ENCODE measurements around the gene CALHM3.
"Not testable (repeated sequence)": the region's sequence is repeated elsewhere in the genome, so short reads cannot be mapped to it uniquely, and the experiment has no call there.

CALHM3 gene

DNA sequence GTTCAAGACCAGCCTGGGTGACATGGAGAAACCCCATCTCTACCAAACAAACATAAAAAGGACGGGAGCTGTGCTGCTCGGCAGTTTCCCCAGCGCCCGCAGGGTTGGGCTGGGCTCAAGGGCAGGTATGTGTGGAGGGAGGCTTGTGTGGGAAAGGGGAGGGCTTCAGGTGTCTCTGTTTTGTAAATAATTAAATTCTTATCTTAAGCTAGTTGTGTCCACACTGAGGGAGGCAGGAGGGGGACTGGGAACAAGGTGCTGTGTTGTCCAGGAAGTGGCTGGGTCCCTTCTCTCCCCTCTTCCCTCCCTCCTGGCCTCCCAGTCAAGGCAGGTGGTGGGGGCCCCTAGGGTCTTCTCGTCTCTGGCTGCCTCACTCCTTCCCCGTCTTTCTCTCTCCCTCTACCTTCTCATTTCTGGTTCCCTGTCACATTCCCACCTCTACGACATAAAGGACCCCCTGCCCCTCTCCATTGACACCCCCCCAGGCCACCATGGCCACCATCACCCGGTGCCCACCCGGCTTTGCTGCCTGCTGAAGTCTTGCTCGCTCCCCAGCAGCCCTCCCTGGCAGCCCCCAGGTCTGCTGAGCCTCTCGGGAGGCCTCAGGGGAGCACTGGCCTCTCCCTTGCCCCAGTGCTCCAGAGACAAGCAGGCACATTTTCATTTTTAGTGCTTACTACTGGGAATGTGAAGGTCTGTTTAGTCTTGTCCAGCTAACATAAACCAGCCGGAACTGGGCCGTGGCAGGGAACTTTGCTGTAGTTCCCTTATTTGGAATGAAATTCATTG lies 33.7 kb upstream of the CALHM3 start:
- Histone ChIP-seq H3K27me3 (replicated peaks; ENCODE audit: control insufficient read depth, insufficient read depth, low read length, poor library complexity, severe bottlenecking) (no peaks in the 10 kb centered on the region), H3K27ac (ENCODE audit: insufficient read depth, low read length, poor library complexity, severe bottlenecking) (no peak overlapping the region), H3K36me3 (ENCODE audit: control insufficient read depth, insufficient read depth, low read length) (no peaks in the 10 kb centered on the region), H3K4me3 (ENCODE audit: insufficient read depth, low read depth, low read length, poor library complexity, severe bottlenecking) (no peak overlapping the region), H3K9me3 (ENCODE audit: control insufficient read depth, low read length) (no peaks in the 10 kb centered on the region), H3K4me1 (ENCODE audit: control insufficient read depth, insufficient read depth, low read length, poor library complexity, severe bottlenecking) (no peaks in the 10 kb centered on the region)
- no peak for DNase-seq

GRCh38 chr10:103512166-103512565 lies 33.1 kb upstream of the CALHM3 start:
- Histone ChIP-seq H3K9me3 (ENCODE audit: control insufficient read depth, low read length) (no peaks in the 10 kb centered on the region), H3K36me3 (ENCODE audit: control insufficient read depth, insufficient read depth, low read length) (no peaks in the 10 kb centered on the region), H3K4me1 (ENCODE audit: control insufficient read depth, insufficient read depth, low read length, poor library complexity, severe bottlenecking) (no peaks in the 10 kb centered on the region), H3K27ac (ENCODE audit: insufficient read depth, low read length, poor library complexity, severe bottlenecking) (no peak overlapping the region), H3K27me3 (replicated peaks; ENCODE audit: control insufficient read depth, insufficient read depth, low read length, poor library complexity, severe bottlenecking) (no peaks in the 10 kb centered on the region), H3K4me3 (ENCODE audit: insufficient read depth, low read depth, low read length, poor library complexity, severe bottlenecking) (no peak overlapping the region)
- DNase-seq = no peak

DNA sequence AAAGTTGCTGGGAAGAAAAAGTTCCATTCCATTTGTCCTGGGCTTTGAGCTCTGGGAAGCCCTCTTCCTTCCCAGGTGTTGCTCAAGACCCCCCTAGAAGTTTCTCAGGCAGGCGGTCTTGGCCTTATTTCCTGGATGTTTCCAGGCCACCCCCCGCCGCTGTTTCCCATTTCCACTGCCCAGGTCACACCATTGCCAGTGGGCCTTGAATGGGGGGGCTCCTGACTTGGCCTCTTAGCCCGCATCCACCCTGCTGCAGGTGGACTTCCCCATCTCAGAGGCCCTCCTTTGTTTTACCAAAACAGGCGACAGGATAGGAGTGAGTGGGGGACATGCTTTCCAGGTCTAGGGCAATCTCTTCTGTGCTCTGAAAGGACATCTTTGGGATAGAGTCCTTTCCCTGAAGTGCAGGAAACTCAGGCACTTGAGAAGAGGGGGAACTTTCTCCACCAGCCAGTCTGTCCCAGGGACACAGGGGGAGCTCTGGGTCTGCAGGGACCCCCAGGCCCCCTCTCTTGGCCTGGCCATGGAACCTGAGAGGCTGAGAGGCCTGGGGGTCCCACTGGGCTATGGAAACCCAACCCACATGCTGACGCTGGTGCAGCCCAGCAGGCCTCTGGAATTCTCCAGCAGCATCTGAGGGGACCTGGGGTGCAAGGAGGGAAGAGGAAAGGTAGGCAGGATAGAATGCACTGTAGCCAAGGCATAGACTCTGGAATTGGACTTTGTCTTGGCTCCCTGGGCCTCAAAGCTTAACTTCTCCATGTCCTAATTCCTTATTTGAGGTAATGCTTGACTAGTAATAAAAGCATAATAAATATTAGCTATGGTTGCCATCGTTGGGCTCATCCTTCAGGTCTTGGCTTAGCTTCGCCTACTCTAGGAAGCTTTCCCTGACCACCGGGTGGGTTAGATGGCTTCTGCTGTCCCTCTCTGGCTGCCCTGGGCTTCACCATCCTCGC lies 32.0 kb upstream of the CALHM3 start:
- no peak overlapping the region for H3K4me3 ChIP-seq (ENCODE audit: insufficient read depth, low read depth, low read length, poor library complexity, severe bottlenecking)
- H3K4me1 ChIP-seq (ENCODE audit: control insufficient read depth, insufficient read depth, low read length, poor library complexity, severe bottlenecking) = no peaks in the 10 kb centered on the region
- H3K9me3 ChIP-seq (ENCODE audit: control insufficient read depth, low read length) = no peaks in the 10 kb centered on the region
- H3K36me3 ChIP-seq (ENCODE audit: control insufficient read depth, insufficient read depth, low read length) = no peaks in the 10 kb centered on the region
- H3K27ac ChIP-seq (ENCODE audit: insufficient read depth, low read length, poor library complexity, severe bottlenecking) = no peak overlapping the region
- H3K27me3 ChIP-seq (replicated peaks; ENCODE audit: control insufficient read depth, insufficient read depth, low read length, poor library complexity, severe bottlenecking) = no peaks in the 10 kb centered on the region
- DNase-seq = no peak

DNA sequence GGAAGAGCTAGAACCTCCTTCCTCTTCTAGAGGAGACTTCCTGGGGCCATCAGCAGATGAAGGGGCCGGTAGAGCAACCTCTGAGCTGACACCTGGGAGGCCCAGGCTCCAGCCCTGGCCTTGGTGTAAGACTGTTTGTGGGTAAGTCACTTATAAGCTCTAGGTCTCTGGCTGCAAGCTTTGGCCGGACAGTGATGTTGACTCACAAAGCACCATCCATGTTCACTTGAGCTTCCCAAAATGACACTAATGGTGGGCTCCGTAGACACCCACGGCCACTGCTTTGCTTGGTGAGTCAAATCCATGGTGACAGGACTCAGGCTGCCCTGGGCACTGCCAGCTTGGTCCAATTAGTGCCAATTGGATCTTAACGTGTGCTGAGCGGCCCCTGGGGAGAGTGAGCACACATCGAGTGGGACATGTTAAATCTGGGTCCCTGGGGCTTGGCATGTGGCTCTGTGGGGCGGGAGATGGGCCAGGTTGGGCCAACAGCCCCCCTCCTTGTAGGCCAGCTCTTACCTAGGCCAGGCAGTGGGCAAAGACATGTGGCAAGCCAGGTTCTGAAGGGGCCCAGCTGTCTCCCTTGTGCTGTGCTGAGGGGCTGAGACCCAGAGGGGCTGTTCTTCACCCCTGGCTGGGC lies 31.1 kb upstream of the CALHM3 start:
- H3K27ac ChIP-seq (ENCODE audit: insufficient read depth, low read length, poor library complexity, severe bottlenecking) = no peak overlapping the region
- H3K4me1 ChIP-seq (ENCODE audit: control insufficient read depth, insufficient read depth, low read length, poor library complexity, severe bottlenecking) = no peaks in the 10 kb centered on the region
- no peaks in the 10 kb centered on the region for H3K9me3 ChIP-seq (ENCODE audit: control insufficient read depth, low read length)
- no peaks in the 10 kb centered on the region for H3K36me3 ChIP-seq (ENCODE audit: control insufficient read depth, insufficient read depth, low read length)
- no peaks in the 10 kb centered on the region for H3K27me3 ChIP-seq (replicated peaks; ENCODE audit: control insufficient read depth, insufficient read depth, low read length, poor library complexity, severe bottlenecking)
- no peak overlapping the region for H3K4me3 ChIP-seq (ENCODE audit: insufficient read depth, low read depth, low read length, poor library complexity, severe bottlenecking)
- no peak for DNase-seq

- no peak overlapping the region for H3K27ac ChIP-seq (ENCODE audit: insufficient read depth, low read length, poor library complexity, severe bottlenecking)
- H3K27me3 ChIP-seq (replicated peaks; ENCODE audit: control insufficient read depth, insufficient read depth, low read length, poor library complexity, severe bottlenecking) = no peaks in the 10 kb centered on the region
- H3K36me3 ChIP-seq (ENCODE audit: control insufficient read depth, insufficient read depth, low read length) = no peaks in the 10 kb centered on the region
- DNase-seq = no peak
- H3K4me3 ChIP-seq (ENCODE audit: insufficient read depth, low read depth, low read length, poor library complexity, severe bottlenecking) = no peak overlapping the region
- H3K9me3 ChIP-seq (ENCODE audit: control insufficient read depth, low read length) = no peaks in the 10 kb centered on the region
- peaks cover 4% of the 10 kb centered on the region for H3K4me1 ChIP-seq (ENCODE audit: control insufficient read depth, insufficient read depth, low read length, poor library complexity, severe bottlenecking)
Measured at GRCh38 chr10:103507235-103508191, 28.5 kb upstream of the CALHM3 start.

- no peak overlapping the region for H3K27ac ChIP-seq (ENCODE audit: insufficient read depth, low read length, poor library complexity, severe bottlenecking)
- no peak for DNase-seq
- no peaks in the 10 kb centered on the region for H3K27me3 ChIP-seq (replicated peaks; ENCODE audit: control insufficient read depth, insufficient read depth, low read length, poor library complexity, severe bottlenecking)
- H3K36me3 ChIP-seq (ENCODE audit: control insufficient read depth, insufficient read depth, low read length) = no peaks in the 10 kb centered on the region
- H3K9me3 ChIP-seq (ENCODE audit: control insufficient read depth, low read length) = no peaks in the 10 kb centered on the region
- peaks cover 4% of the 10 kb centered on the region for H3K4me1 ChIP-seq (ENCODE audit: control insufficient read depth, insufficient read depth, low read length, poor library complexity, severe bottlenecking)
- no peak overlapping the region for H3K4me3 ChIP-seq (ENCODE audit: insufficient read depth, low read depth, low read length, poor library complexity, severe bottlenecking)
Measured at GRCh38 chr10:103506061-103506460, 27.0 kb upstream of the CALHM3 start.

DNA sequence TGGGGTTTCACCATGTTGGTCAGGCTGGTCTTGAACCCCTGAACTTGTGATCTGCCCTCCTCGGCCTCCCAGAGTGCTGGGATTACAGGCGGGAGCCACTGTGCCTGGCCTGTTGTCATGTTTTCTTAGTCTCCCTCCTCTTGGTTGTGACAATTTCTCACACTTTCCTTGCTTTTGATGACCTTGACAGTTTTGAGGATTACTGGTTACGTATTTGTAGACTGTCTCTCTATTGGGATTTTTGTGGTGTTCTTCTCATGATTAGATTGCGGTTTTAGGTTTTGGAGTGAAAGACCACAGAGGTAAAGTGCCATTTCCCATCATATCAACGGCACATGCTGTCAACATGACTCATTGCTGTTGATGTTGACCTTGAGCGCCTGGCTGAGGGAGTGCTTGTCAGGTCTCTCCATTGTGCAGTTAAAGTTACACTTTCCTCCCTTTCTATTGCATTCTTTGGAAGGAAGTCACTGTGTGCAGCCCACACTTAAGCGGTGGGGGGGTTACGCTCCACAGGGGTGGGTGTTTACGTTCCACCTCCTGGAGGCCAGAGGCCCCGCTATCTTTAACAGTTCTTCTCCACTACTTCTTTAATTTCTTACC lies 25.2 kb upstream of the CALHM3 start:
- H3K9me3 ChIP-seq (ENCODE audit: control insufficient read depth, low read length) = no peaks in the 10 kb centered on the region
- DNase-seq = peak in 1 of 3 donors; percentile 15
- H3K27me3 ChIP-seq (replicated peaks; ENCODE audit: control insufficient read depth, insufficient read depth, low read length, poor library complexity, severe bottlenecking) = no peaks in the 10 kb centered on the region
- no peak overlapping the region for H3K4me3 ChIP-seq (ENCODE audit: insufficient read depth, low read depth, low read length, poor library complexity, severe bottlenecking)
- peaks cover 4% of the 10 kb centered on the region for H3K4me1 ChIP-seq (ENCODE audit: control insufficient read depth, insufficient read depth, low read length, poor library complexity, severe bottlenecking)
- H3K36me3 ChIP-seq (ENCODE audit: control insufficient read depth, insufficient read depth, low read length) = no peaks in the 10 kb centered on the region
- H3K27ac ChIP-seq (ENCODE audit: insufficient read depth, low read length, poor library complexity, severe bottlenecking) = no peak overlapping the region

- not testable (repeated sequence) for H3K9me3 ChIP-seq (ENCODE audit: control insufficient read depth, low read length); H3K4me3 ChIP-seq (ENCODE audit: insufficient read depth, low read depth, low read length, poor library complexity, severe bottlenecking); H3K27me3 ChIP-seq (replicated peaks; ENCODE audit: control insufficient read depth, insufficient read depth, low read length, poor library complexity, severe bottlenecking); H3K27ac ChIP-seq (ENCODE audit: insufficient read depth, low read length, poor library complexity, severe bottlenecking); H3K4me1 ChIP-seq (ENCODE audit: control insufficient read depth, insufficient read depth, low read length, poor library complexity, severe bottlenecking); H3K36me3 ChIP-seq (ENCODE audit: control insufficient read depth, insufficient read depth, low read length); DNase-seq
Measured at GRCh38 chr10:103503777-103504176, 24.7 kb upstream of the CALHM3 start.
